ENCODE results near the gene NOD2.

DNA sequence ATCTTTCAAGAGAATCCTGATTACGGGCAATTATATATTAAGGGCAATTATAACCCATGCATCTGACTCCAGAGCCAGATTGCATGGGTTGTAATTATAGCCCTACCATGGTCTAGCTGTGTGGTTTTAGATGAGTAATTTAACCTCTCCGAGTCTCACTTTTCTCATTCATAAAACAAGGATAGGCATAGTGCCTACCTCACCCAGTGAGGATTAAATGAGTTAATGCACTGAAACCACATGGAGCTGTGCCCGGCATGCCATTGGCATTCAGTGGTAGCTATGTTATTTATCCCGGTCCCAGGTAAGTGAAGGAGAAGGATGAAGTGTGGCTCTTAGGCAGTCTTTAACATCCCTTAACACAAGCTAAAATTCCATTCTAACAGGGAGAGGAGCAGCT, 18.6 kb upstream of the NOD2 start:
- TF ChIP-seq, protein P1, sequence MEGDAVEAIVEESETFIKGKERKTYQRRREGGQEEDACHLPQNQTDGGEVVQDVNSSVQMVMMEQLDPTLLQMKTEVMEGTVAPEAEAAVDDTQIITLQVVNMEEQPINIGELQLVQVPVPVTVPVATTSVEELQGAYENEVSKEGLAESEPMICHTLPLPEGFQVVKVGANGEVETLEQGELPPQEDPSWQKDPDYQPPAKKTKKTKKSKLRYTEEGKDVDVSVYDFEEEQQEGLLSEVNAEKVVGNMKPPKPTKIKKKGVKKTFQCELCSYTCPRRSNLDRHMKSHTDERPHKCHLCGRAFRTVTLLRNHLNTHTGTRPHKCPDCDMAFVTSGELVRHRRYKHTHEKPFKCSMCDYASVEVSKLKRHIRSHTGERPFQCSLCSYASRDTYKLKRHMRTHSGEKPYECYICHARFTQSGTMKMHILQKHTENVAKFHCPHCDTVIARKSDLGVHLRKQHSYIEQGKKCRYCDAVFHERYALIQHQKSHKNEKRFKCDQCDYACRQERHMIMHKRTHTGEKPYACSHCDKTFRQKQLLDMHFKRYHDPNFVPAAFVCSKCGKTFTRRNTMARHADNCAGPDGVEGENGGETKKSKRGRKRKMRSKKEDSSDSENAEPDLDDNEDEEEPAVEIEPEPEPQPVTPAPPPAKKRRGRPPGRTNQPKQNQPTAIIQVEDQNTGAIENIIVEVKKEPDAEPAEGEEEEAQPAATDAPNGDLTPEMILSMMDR (IDR thresholded peaks at IDR 0.05) = no peak
- TF ChIP-seq EZH2 (IDR thresholded peaks at IDR 0.05) (no peak), EZH2phosphoT487 (IDR thresholded peaks at IDR 0.05) (no peak)

Data from neural progenitor cell (in vitro differentiated cells).